Measurements from ENCODE around the gene TFCP2. TPM values are rescaled to one million over a fixed set of nuclear protein-coding genes. Genes with fewer than 3 reads are reported as not detected.

Gene TFCP2
- total RNA-seq, 1 donor from 2014 or later = 46.3 TPM

DNA sequence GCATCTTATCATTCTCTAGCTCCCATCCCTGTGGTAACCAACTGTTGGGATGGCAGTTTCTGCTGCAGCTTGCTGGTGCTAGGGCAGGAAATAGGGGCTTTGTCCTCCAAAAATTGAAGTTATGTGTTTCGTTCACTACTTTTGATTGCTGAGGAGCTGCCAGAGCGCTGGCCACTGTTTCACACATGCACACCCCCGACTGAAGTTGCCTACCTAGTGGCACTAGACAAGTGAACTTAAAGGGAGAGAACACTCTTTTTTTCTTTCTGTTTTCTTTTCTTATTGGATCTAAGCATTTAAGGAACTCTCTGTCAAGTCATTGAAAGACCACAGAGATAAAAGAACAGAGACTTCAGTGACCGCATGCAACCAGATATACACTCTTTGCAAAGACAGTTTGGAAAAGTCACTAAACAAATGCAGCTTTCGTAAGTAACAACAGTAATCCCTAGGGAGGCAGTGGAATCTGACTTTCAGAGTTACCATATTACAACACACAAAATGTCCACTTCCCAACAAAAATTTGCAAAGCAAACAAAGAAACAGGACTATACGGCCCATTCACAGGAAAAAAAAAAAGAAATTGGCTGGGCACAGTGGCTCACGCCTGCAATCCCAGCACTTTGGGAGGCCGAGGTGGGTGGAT, 12.0 kb downstream of the TFCP2 start:
- no peak overlapping the region for H3K27ac Mint-ChIP-seq
- peaks cover 28% of the 10 kb centered on the region for H3K36me3 Mint-ChIP-seq (ENCODE audit: low read depth)
- H3K4me1 Mint-ChIP-seq = peaks cover 29% of the 10 kb centered on the region
- no peaks in the 10 kb centered on the region for H3K9me3 Mint-ChIP-seq
- no peaks in the 10 kb centered on the region for H3K27me3 Mint-ChIP-seq
- H3K4me3 Mint-ChIP-seq = no peak overlapping the region
- no peak for DNase-seq
- intact Hi-C loops (cut with micrococcal nuclease) = no loop called here

DNA sequence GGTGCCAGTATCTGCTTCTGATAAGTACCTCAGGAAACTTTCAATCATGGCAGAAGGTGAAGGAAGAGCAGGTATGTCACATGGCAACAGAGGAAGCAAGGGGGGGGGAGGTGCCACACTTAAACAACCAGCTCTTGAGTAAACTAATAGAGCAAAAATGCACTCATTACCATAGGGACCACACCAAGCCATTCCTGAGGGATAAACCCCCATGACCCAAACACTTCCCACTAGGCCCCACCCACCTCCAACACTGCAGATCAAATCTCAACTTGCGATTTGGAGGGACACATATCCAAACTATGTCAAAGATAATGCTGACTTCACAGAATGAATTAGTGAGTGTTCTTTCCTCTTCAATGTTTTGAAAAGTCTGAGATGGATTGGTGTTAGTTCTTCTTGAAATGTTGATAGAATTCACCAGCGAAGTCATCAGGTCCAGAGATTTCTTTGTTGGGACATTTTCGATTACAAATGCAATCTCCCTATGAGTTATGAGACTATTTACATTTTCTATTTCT, 16.6 kb downstream of the TFCP2 start:
- Mint-ChIP-seq H3K4me3 (no peak overlapping the region), H3K27ac (no peak overlapping the region), H3K27me3 (no peaks in the 10 kb centered on the region), H3K9me3 (no peaks in the 10 kb centered on the region), H3K36me3 (ENCODE audit: low read depth) (peaks cover 13% of the 10 kb centered on the region), H3K4me1 (peaks cover 18% of the 10 kb centered on the region)
- DNase-seq = no peak
- intact Hi-C loops (cut with micrococcal nuclease) = no loop called here

DNA sequence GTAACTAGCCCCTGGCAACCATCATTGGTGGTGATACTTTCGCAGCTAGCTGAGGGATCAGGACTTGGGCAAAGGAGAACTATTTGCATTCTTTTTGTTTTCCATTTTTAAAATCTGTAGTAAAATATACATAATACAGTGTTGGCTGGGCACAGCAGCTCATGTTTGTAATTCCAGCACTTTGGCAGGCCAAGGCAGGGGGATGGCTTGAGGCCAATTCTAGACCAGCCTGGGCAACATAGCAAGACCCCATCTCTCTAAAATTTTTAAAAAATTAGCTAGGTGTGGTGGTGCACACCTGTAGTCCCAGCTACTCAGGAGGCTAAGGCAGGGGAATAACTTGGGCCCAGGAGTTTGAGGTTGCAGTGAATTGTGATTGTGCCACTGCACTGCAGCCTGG, 20.0 kb downstream of the TFCP2 start:
- Mint-ChIP-seq H3K27me3 (no peaks in the 10 kb centered on the region), H3K4me3 (no peak overlapping the region), H3K27ac (no peak overlapping the region), H3K4me1 (peaks cover 15% of the 10 kb centered on the region), H3K36me3 (ENCODE audit: low read depth) (peaks cover 14% of the 10 kb centered on the region), H3K9me3 (no peaks in the 10 kb centered on the region)
- DNase-seq = no peak
- intact Hi-C loops (cut with micrococcal nuclease) = no loop called here

DNA sequence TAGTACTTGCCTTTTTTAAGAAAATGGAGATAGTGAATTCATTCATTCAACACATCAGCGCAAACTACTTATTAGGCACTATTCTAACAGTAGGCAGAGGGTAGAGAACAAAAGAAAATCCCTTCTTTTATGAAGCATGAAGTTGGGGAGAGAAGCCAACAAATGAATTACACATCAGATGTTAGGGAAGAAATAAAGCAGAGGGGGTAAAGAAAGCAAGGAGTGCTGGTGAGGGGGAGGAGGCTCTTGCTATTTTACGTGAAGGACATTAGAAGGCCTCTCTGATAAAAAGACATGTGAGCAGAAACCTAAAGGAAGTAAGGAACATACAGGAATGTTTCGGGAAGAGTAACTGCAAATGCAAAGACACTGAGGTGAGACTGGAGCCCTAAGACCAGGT, 22.2 kb downstream of the TFCP2 start:
- H3K4me3 Mint-ChIP-seq = no peak overlapping the region
- no peak overlapping the region for H3K27ac Mint-ChIP-seq
- H3K9me3 Mint-ChIP-seq = no peaks in the 10 kb centered on the region
- H3K27me3 Mint-ChIP-seq = no peaks in the 10 kb centered on the region
- intact Hi-C loops (cut with micrococcal nuclease) = no loop called here
- H3K36me3 Mint-ChIP-seq (ENCODE audit: low read depth) = peaks cover 13% of the 10 kb centered on the region
- H3K4me1 Mint-ChIP-seq = peaks cover 16% of the 10 kb centered on the region
- no peak for DNase-seq

DNA sequence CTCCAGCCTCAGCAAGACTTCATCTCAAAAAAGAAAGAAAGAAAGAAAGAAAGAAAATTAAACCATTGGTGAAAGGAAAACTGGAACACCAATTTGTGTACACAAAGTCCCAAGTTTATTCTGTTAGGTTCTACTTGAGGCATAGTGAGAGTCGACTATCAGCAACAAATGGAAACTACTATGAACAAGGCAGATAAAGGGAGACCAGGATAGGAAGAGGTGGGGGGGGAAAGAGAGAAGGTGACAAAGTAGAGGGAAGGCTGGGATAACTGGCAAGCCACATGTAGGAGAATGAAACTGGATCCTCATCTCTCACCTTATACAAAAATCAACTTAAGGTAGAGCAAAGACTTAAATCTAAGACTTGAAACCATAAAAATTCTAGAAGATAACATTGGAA, 25.6 kb downstream of the TFCP2 start:
- no peaks in the 10 kb centered on the region for H3K27me3 Mint-ChIP-seq
- intact Hi-C loops (cut with micrococcal nuclease) = no loop called here
- no peak overlapping the region for H3K4me3 Mint-ChIP-seq
- peaks cover 26% of the 10 kb centered on the region for H3K36me3 Mint-ChIP-seq (ENCODE audit: low read depth)
- peaks cover 14% of the 10 kb centered on the region for H3K4me1 Mint-ChIP-seq
- H3K9me3 Mint-ChIP-seq = no peaks in the 10 kb centered on the region
- no peak overlapping the region for H3K27ac Mint-ChIP-seq
- DNase-seq = no peak

- H3K27ac Mint-ChIP-seq = no peak overlapping the region
- no peaks in the 10 kb centered on the region for H3K9me3 Mint-ChIP-seq
- peaks cover 27% of the 10 kb centered on the region for H3K36me3 Mint-ChIP-seq (ENCODE audit: low read depth)
- H3K27me3 Mint-ChIP-seq = no peaks in the 10 kb centered on the region
- H3K4me1 Mint-ChIP-seq = peaks cover 1% of the 10 kb centered on the region
- intact Hi-C loops (cut with micrococcal nuclease) = no loop called here
- DNase-seq = no peak
- no peak overlapping the region for H3K4me3 Mint-ChIP-seq
Measured at GRCh38 chr12:51139292-51139844, 33.6 kb downstream of the TFCP2 start.

- H3K27ac Mint-ChIP-seq = no peak overlapping the region
- no peak overlapping the region for H3K4me3 Mint-ChIP-seq
- H3K9me3 Mint-ChIP-seq = no peaks in the 10 kb centered on the region
- peaks cover 1% of the 10 kb centered on the region for H3K4me1 Mint-ChIP-seq
- H3K36me3 Mint-ChIP-seq (ENCODE audit: low read depth) = peaks cover 9% of the 10 kb centered on the region
- intact Hi-C loops (cut with micrococcal nuclease) = no loop called here
- no peaks in the 10 kb centered on the region for H3K27me3 Mint-ChIP-seq
- no peak for DNase-seq
Measured at GRCh38 chr12:51132693-51133092, 40.2 kb downstream of the TFCP2 start.

- Mint-ChIP-seq H3K27ac (no peak overlapping the region), H3K4me1 (peaks cover 1% of the 10 kb centered on the region), H3K9me3 (no peaks in the 10 kb centered on the region), H3K27me3 (no peaks in the 10 kb centered on the region), H3K4me3 (no peak overlapping the region), H3K36me3 (ENCODE audit: low read depth) (peaks cover 9% of the 10 kb centered on the region)
- no peak for DNase-seq
- intact Hi-C loops (cut with micrococcal nuclease) = no loop called here
Measured at GRCh38 chr12:51131745-51132521, 41.0 kb downstream of the TFCP2 start.

DNA sequence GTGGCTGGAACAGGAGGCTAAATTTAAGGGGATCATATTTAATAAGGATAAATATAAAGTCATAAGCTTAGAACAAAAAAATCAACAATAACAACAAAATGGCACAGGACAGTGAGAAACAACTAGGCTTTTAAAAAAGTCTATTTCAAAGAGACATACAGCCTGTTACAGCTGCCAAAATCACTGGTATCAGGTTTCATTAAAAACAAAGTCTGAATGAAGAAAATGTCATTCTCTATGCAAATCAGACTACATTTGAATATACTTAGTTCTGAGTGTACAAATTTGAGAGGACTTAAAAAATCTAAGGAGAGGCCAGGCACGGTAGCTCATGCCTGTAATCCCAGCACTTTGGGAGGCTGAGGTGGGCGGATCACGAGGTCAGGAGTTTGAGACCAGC, 44.0 kb downstream of the TFCP2 start:
- H3K27me3 Mint-ChIP-seq = no peaks in the 10 kb centered on the region
- no peak overlapping the region for H3K4me3 Mint-ChIP-seq
- H3K27ac Mint-ChIP-seq = no peak overlapping the region
- H3K36me3 Mint-ChIP-seq (ENCODE audit: low read depth) = peaks cover 21% of the 10 kb centered on the region
- no peak for DNase-seq
- intact Hi-C loops (cut with micrococcal nuclease) = no loop called here
- no peaks in the 10 kb centered on the region for H3K9me3 Mint-ChIP-seq
- no peaks in the 10 kb centered on the region for H3K4me1 Mint-ChIP-seq

DNA sequence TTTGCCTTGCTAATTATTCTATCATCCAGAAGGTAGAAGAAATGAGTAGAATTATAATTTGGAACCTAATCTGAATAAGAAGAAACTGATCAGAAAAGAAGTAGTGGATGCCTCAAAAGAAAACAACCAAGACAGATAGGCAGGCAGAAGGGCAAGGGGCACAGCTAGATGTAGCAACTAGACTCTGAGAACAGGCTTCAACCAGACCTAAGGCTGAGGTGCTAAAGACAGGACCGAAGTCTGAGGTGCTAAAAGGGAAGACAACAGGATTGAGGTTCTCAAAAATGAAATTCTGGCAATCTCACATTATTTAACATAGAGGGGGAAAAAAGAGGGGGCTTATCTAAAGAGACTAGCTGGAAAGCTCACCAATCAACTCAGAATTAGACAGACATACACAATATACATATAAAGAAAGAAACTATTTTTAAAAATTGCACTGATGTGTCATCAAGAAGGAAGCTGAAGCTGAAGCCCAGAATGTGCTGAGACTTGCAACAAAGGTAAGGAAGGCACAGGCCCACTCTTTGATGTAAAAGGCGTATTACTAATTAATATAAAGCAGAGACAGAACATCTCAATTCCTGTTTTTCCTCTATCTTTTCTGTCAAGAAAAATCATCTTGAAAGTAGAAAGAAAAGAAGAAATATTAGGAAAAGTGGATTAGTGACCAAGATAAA, 45.7 kb downstream of the TFCP2 start:
- H3K27ac Mint-ChIP-seq = no peak overlapping the region
- no peaks in the 10 kb centered on the region for H3K27me3 Mint-ChIP-seq

DNA sequence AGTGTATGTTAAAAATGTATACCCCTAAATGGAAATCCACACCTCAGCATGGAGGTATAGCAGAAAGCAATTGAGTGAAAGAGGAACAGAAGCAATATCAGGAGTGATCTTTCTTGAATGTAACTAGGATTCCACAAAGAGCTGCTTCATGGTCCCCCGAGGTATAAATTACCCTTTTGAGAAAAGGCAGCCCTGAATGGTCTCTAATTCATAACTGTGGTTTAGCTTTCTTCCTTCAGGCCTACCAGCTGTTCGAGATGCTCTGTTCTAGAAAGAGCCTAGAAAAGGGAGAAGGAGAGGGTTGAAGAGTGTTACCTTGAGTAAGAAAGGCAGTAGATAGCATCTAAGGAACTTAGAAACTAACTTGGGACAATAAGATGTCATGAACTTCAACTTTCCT, 46.6 kb downstream of the TFCP2 start:
- H3K4me3 Mint-ChIP-seq = no peak overlapping the region
- H3K4me1 Mint-ChIP-seq = no peaks in the 10 kb centered on the region
- intact Hi-C loops (cut with micrococcal nuclease) = no loop called here
- H3K9me3 Mint-ChIP-seq = no peaks in the 10 kb centered on the region
- no peaks in the 10 kb centered on the region for H3K27me3 Mint-ChIP-seq
- peaks cover 22% of the 10 kb centered on the region for H3K36me3 Mint-ChIP-seq (ENCODE audit: low read depth)
- no peak for DNase-seq
- no peak overlapping the region for H3K27ac Mint-ChIP-seq

More for the DNA sequence above, 45.7 kb downstream of the TFCP2 start:
- no peak for DNase-seq
- H3K4me3 Mint-ChIP-seq = no peak overlapping the region
- peaks cover 22% of the 10 kb centered on the region for H3K36me3 Mint-ChIP-seq (ENCODE audit: low read depth)
- H3K9me3 Mint-ChIP-seq = no peaks in the 10 kb centered on the region
- intact Hi-C loops (cut with micrococcal nuclease) = no loop called here
- no peaks in the 10 kb centered on the region for H3K4me1 Mint-ChIP-seq

DNA sequence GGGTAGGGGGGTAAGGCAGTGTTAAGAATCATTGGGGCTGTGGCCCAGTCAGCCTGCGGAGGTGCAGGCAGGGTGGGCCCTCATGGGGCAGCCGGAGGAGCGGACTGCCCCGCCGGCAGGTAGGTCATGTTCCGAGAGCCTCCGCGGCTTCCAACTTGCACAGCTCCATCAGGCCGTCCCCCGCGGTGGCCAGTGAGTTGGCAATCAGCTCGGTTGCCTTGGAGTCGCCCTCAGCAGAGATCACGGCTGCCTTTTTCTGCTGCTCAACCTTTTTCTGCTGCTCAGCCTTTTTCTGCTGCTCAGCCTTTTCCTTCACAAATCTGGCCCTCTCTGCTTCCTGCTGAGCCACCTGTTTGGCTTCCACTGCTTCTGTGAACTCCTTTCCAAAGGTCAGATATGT, 48.4 kb downstream of the TFCP2 start:
- H3K4me1 Mint-ChIP-seq = no peaks in the 10 kb centered on the region
- no peak overlapping the region for H3K4me3 Mint-ChIP-seq
- no peak for DNase-seq
- H3K27ac Mint-ChIP-seq = no peak overlapping the region
- intact Hi-C loops (cut with micrococcal nuclease) = no loop called here
- peaks cover 23% of the 10 kb centered on the region for H3K36me3 Mint-ChIP-seq (ENCODE audit: low read depth)
- no peaks in the 10 kb centered on the region for H3K9me3 Mint-ChIP-seq
- no peaks in the 10 kb centered on the region for H3K27me3 Mint-ChIP-seq

- Mint-ChIP-seq H3K27ac (no peak overlapping the region), H3K4me1 (peaks cover 4% of the 10 kb centered on the region), H3K4me3 (no peak overlapping the region), H3K9me3 (no peaks in the 10 kb centered on the region), H3K36me3 (ENCODE audit: low read depth) (peaks cover 28% of the 10 kb centered on the region), H3K27me3 (no peaks in the 10 kb centered on the region)
- intact Hi-C loops (cut with micrococcal nuclease) = no loop called here
- no peak for DNase-seq
Measured at GRCh38 chr12:51122844-51123243, 50.1 kb downstream of the TFCP2 start.

- Mint-ChIP-seq H3K9me3 (no peaks in the 10 kb centered on the region), H3K36me3 (ENCODE audit: low read depth) (peaks cover 36% of the 10 kb centered on the region), H3K27me3 (no peaks in the 10 kb centered on the region), H3K27ac (no peak overlapping the region), H3K4me3 (no peak overlapping the region), H3K4me1 (peaks cover 4% of the 10 kb centered on the region)
- no peak for DNase-seq
- intact Hi-C loops (cut with micrococcal nuclease) = no loop called here
Measured at GRCh38 chr12:51118706-51119105, 54.2 kb downstream of the TFCP2 start.

All from activated CD4-positive, alpha-beta T cell treated with anti-CD3 and anti-CD28 coated beads, Interleukin-2, amount 10 ng/mL, durations not matched to agents 24 days and 14 days (primary cell).